Measurements from ENCODE around the gene TREM2. TPM values are rescaled to one million over a fixed set of nuclear protein-coding genes. Genes with fewer than 3 reads are reported as not detected.

Gene TREM2
- total and polyA plus RNA-seq, 2 donors (not counting 1 experiment from before 2014, with no cell fraction given): 0.33 TPM; not detected in 1

- no peaks in the 10 kb centered on the region for H3K4me1 Mint-ChIP-seq
- no peaks in the 10 kb centered on the region for H3K4me1 ChIP-seq (ENCODE audit: control insufficient read depth in 2 of 2, insufficient read depth in 2 of 2, low read length in 2 of 2)
- H3K9me3 Mint-ChIP-seq (ENCODE audit: insufficient read depth): no peaks in the 10 kb centered on the region
- H3K4me2 ChIP-seq (replicated peaks; ENCODE audit: low read depth, low read length, poor library complexity, severe bottlenecking): no peak overlapping the region
- no peak overlapping the region for H3K4me3 Mint-ChIP-seq
- ATAC-seq (ENCODE audit: low read depth) (no peak), DNase-seq (no peak)
- peaks cover 0 to 8% (median 0%) of the 10 kb centered on the region in 3 donors for H3K9me3 ChIP-seq (ENCODE audit: control extremely low read depth in 1 of 3, control insufficient read depth in 2 of 3, insufficient read depth in 1 of 3, low read length in 2 of 3)
- intact Hi-C loops (cut with micrococcal nuclease): no loop called here
- peaks cover 33% of the 10 kb centered on the region for H3K27me3 Mint-ChIP-seq
- no peak overlapping the region for H2AFZ ChIP-seq (ENCODE audit: insufficient read depth, low read depth, low read length, poor library complexity, severe bottlenecking)
- no peaks in the 10 kb centered on the region for H4K20me1 ChIP-seq (ENCODE audit: control insufficient read depth, insufficient read depth, low read length, poor library complexity, severe bottlenecking)
- ChIA-PET POLR2A (no interaction called here), CTCF (interaction anchor here (1.3 kb wide), 1 partner anchor 25 kb away, joined by 3 read pairs; no protein-coding TSS in a partner anchor)
- no peaks in the 10 kb centered on the region for H3K36me3 ChIP-seq (replicated peaks in 1 of 2; ENCODE audit: control extremely low read depth in 1 of 2, control insufficient read depth in 1 of 2, extremely low read depth in 1 of 2, insufficient read depth in 2 of 2, low read length in 1 of 2)
- no peaks in the 10 kb centered on the region for H3K79me2 ChIP-seq (ENCODE audit: control insufficient read depth, insufficient read depth, low read length)
- no peak overlapping the region for H3K4me3 ChIP-seq (ENCODE audit: control extremely low read depth in 1 of 5, extremely low read depth in 1 of 5, insufficient read depth in 1 of 5, low read depth in 2 of 5, low read length in 4 of 5)
- H3K27ac ChIP-seq (ENCODE audit: low read length in 2 of 2): no peak overlapping the region
- peaks cover 0 to 18% (median 5%) of the 10 kb centered on the region in 4 experiments for H3K27me3 ChIP-seq (replicated peaks in 1 of 4; ENCODE audit: control extremely low read depth in 1 of 4, control insufficient read depth in 3 of 4, insufficient read depth in 4 of 4, low read length in 3 of 4)
- WGBS (ENCODE audit: insufficient coverage): 71% methylated on average over 3 of the region's 5 CpGs
- no peak overlapping the region for H3K9ac ChIP-seq (ENCODE audit: low read length)
- H3K27ac Mint-ChIP-seq: no peak overlapping the region
- TF ChIP-seq CTCF (IDR thresholded peaks at IDR 0.05) (no peak), EZH2 (IDR thresholded peaks at IDR 0.05; ENCODE audit: borderline replicate concordance, insufficient read depth, low read depth, low read length, poor library complexity, severe bottlenecking) (no peak)
Measured at GRCh38 chr6:41157323-41157722, 5.6 kb downstream of the TREM2 start.

- no peaks in the 10 kb centered on the region for H3K4me1 Mint-ChIP-seq
- DNase-seq (no peak), ATAC-seq (ENCODE audit: low read depth) (no peak)
- WGBS (ENCODE audit: insufficient coverage): 94% methylated on average over 6 of the region's 6 CpGs
- intact Hi-C loops (cut with micrococcal nuclease): no loop called here
- H4K20me1 ChIP-seq (ENCODE audit: control insufficient read depth, insufficient read depth, low read length, poor library complexity, severe bottlenecking): no peaks in the 10 kb centered on the region
- H3K27ac ChIP-seq (ENCODE audit: low read length in 2 of 2): no peak overlapping the region
- ChIA-PET POLR2A (no interaction called here), CTCF (no interaction called here)
- no peak overlapping the region for H3K4me3 ChIP-seq (ENCODE audit: control extremely low read depth in 1 of 5, extremely low read depth in 1 of 5, insufficient read depth in 1 of 5, low read depth in 2 of 5, low read length in 4 of 5)
- H2AFZ ChIP-seq (ENCODE audit: insufficient read depth, low read depth, low read length, poor library complexity, severe bottlenecking): no peak overlapping the region
- TF ChIP-seq EZH2 (IDR thresholded peaks at IDR 0.05; ENCODE audit: borderline replicate concordance, insufficient read depth, low read depth, low read length, poor library complexity, severe bottlenecking) (no peak), CTCF (IDR thresholded peaks at IDR 0.05) (no peak)
- no peak overlapping the region for H3K27ac Mint-ChIP-seq
- peaks cover 0 to 8% (median 0%) of the 10 kb centered on the region in 3 donors for H3K9me3 ChIP-seq (ENCODE audit: control extremely low read depth in 1 of 3, control insufficient read depth in 2 of 3, insufficient read depth in 1 of 3, low read length in 2 of 3)
- no peaks in the 10 kb centered on the region for H3K4me1 ChIP-seq (ENCODE audit: control insufficient read depth in 2 of 2, insufficient read depth in 2 of 2, low read length in 2 of 2)
- no peak overlapping the region for H3K9ac ChIP-seq (ENCODE audit: low read length)
- no peaks in the 10 kb centered on the region for H3K79me2 ChIP-seq (ENCODE audit: control insufficient read depth, insufficient read depth, low read length)
- H3K9me3 Mint-ChIP-seq (ENCODE audit: insufficient read depth): no peaks in the 10 kb centered on the region
- no peak overlapping the region for H3K4me3 Mint-ChIP-seq
- H3K27me3 ChIP-seq (replicated peaks in 1 of 4; ENCODE audit: control extremely low read depth in 1 of 4, control insufficient read depth in 3 of 4, insufficient read depth in 4 of 4, low read length in 3 of 4): peaks cover 0 to 16% (median 4%) of the 10 kb centered on the region in 4 experiments
- H3K36me3 ChIP-seq (replicated peaks in 1 of 2; ENCODE audit: control extremely low read depth in 1 of 2, control insufficient read depth in 1 of 2, extremely low read depth in 1 of 2, insufficient read depth in 2 of 2, low read length in 1 of 2): no peaks in the 10 kb centered on the region
- peaks cover 27% of the 10 kb centered on the region for H3K27me3 Mint-ChIP-seq
- H3K4me2 ChIP-seq (replicated peaks; ENCODE audit: low read depth, low read length, poor library complexity, severe bottlenecking): no peak overlapping the region
Measured at GRCh38 chr6:41156771-41157170, 6.1 kb downstream of the TREM2 start.

Data from B cell (primary cell).